ENCODE measurements around the gene HIGD1A. TPM values are rescaled to one million over a fixed set of nuclear protein-coding genes. Genes with fewer than 3 reads are reported as not detected.

HIGD1A gene
- total RNA-seq, 1 donor from 2014 or later: 35.9 TPM

- Mint-ChIP-seq H3K36me3 (ENCODE audit: low read depth) (no peaks in the 10 kb centered on the region), H3K27ac (no peak overlapping the region), H3K27me3 (no peaks in the 10 kb centered on the region), H3K4me3 (no peak overlapping the region), H3K9me3 (no peaks in the 10 kb centered on the region), H3K4me1 (no peaks in the 10 kb centered on the region)
- CTCF ChIA-PET: no interaction called here
- POLR2A ChIA-PET: no interaction called here
- ATAC-seq (ENCODE audit: low read depth): no peak
- TF ChIP-seq CTCF (IDR thresholded peaks at IDR 0.05): no peak
- intact Hi-C loops (cut with micrococcal nuclease): no loop called here
- DNase-seq: no peak
Observed at GRCh38 chr3:42764115-42764514, 40.2 kb downstream of the HIGD1A start.

- POLR2A ChIA-PET: no interaction called here
- H3K27me3 Mint-ChIP-seq: peaks cover 3% of the 10 kb centered on the region
- no peaks in the 10 kb centered on the region for H3K36me3 Mint-ChIP-seq (ENCODE audit: low read depth)
- TF ChIP-seq CTCF (IDR thresholded peaks at IDR 0.05): no peak
- intact Hi-C loops (cut with micrococcal nuclease): no loop called here
- DNase-seq (no peak), ATAC-seq (ENCODE audit: low read depth) (no peak)
- H3K27ac Mint-ChIP-seq: no peak overlapping the region
- no peak overlapping the region for H3K4me3 Mint-ChIP-seq
- H3K4me1 Mint-ChIP-seq: no peaks in the 10 kb centered on the region
- no peaks in the 10 kb centered on the region for H3K9me3 Mint-ChIP-seq
- CTCF ChIA-PET: no interaction called here
Observed at GRCh38 chr3:42763021-42763420, 41.3 kb downstream of the HIGD1A start.

GRCh38 chr3:42762046-42762724 lies 42.1 kb downstream of the HIGD1A start:
- POLR2A ChIA-PET: no interaction called here
- Mint-ChIP-seq H3K36me3 (ENCODE audit: low read depth) (no peaks in the 10 kb centered on the region), H3K9me3 (no peaks in the 10 kb centered on the region), H3K4me1 (no peaks in the 10 kb centered on the region), H3K4me3 (no peak overlapping the region), H3K27ac (no peak overlapping the region), H3K27me3 (peaks cover 5% of the 10 kb centered on the region)
- ATAC-seq (ENCODE audit: low read depth) (no peak), DNase-seq (no peak)
- CTCF ChIA-PET: interaction anchor here (1.0 kb wide), 1 partner anchor 119 kb away, joined by 3 read pairs; no protein-coding TSS in a partner anchor
- intact Hi-C loops (cut with micrococcal nuclease): no loop called here
- TF ChIP-seq CTCF (IDR thresholded peaks at IDR 0.05): no peak

- no peaks in the 10 kb centered on the region for H3K36me3 Mint-ChIP-seq (ENCODE audit: low read depth)
- ATAC-seq (ENCODE audit: low read depth): no peak
- intact Hi-C loops (cut with micrococcal nuclease): no loop called here
- no peak overlapping the region for H3K27ac Mint-ChIP-seq
- TF ChIP-seq CTCF (IDR thresholded peaks at IDR 0.05): no peak
- H3K27me3 Mint-ChIP-seq: peaks cover 6% of the 10 kb centered on the region
- POLR2A ChIA-PET: no interaction called here
- DNase-seq: no peak
- no peaks in the 10 kb centered on the region for H3K4me1 Mint-ChIP-seq
- no peaks in the 10 kb centered on the region for H3K9me3 Mint-ChIP-seq
- H3K4me3 Mint-ChIP-seq: no peak overlapping the region
- CTCF ChIA-PET: interaction anchor here (4.6 kb wide), 1 partner anchor 13 kb away, joined by 16 read pairs; no protein-coding TSS in a partner anchor
Observed at GRCh38 chr3:42758126-42758525, 46.2 kb downstream of the HIGD1A start.

GRCh38 chr3:42756681-42757213 lies 47.5 kb downstream of the HIGD1A start:
- POLR2A ChIA-PET: no interaction called here
- no peak for ATAC-seq (ENCODE audit: low read depth)
- Mint-ChIP-seq H3K4me3 (no peak overlapping the region), H3K36me3 (ENCODE audit: low read depth) (no peaks in the 10 kb centered on the region), H3K4me1 (no peaks in the 10 kb centered on the region), H3K27me3 (peaks cover 6% of the 10 kb centered on the region), H3K9me3 (no peaks in the 10 kb centered on the region), H3K27ac (no peak overlapping the region)
- TF ChIP-seq CTCF (IDR thresholded peaks at IDR 0.05): no peak
- intact Hi-C loops (cut with micrococcal nuclease): no loop called here
- DNase-seq: no peak
- CTCF ChIA-PET: interaction anchor here (4.6 kb wide), 1 partner anchor 11 kb away, joined by 16 read pairs; no protein-coding TSS in a partner anchor
